ENCODE data around the gene HIVEP2.

Gene HIVEP2

DNA sequence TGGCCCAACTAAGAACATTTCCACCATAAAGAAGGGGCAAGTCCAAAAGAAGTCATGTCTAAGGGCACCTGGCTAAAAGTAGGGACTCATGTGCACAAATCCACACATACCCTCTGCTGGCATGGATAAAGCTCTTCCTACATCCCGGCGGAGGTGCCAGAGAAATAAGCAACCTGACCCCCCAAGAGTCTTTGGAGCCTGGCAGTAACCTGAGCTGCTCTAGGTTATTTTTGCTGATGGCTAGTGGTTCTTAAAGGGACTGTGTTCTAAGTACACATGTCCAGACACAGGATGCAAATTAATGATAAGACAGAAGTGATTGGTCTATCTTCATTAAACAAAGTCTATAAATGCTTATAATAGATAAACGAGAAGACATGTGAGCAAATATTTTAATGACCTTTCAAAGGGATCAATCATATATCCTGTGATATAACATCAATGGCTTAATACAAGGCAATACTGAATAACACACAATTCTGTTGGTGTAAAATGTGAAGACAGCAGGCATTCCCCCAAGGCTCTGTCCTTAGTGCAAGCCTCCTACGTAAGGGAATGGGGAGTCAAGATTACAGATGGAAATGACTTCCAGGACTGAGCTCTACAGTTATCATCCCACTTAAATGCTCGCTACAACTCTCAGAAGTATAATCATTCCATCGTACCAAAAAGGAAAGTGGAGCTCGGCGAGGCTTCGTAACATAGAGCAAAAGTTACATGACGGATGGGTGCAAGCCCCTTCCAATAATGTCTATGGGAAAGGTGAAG, 52.5 kb downstream of the HIVEP2 start:
- DNase-seq (ENCODE audit: low read depth): no peak

DNA sequence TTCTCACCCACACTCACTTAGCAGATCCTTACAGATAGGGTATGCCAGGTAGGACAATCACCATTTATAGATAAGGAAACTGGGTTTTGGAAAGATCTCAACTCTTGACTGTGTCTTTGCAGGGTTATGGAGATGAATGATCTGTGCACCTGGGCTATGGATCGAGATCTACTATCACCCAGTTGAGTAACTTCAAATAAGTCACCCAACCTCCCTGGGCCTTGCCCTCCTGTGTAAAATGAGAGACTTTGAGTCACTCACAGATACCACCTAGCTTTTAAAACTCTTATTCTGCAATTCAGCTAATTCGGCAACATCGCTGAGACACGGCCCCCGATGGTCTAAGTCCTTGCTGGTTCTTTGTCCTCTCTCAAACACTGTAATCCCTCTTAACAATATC, 53.5 kb downstream of the HIVEP2 start:
- no peak for DNase-seq (ENCODE audit: low read depth)

DNA sequence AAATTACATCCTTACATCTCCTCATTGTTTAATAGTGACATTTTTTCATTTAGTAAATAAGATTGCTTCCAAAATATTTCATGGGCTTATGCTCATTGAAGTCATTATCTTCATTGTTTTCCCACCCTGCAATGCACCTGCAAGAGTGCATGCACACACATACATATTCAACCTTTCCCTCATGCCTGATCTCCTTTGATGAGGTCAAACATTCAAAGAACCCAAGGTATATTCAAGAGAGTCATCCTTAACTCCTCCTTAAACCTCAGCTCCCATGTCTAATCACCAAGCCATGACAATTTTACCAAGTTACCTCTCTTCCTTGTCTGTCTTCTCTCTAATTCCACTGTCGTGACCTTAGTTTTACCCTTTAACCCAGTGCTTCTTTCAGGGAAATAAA, 56.5 kb downstream of the HIVEP2 start:
- DNase-seq (ENCODE audit: low read depth): no peak

DNA sequence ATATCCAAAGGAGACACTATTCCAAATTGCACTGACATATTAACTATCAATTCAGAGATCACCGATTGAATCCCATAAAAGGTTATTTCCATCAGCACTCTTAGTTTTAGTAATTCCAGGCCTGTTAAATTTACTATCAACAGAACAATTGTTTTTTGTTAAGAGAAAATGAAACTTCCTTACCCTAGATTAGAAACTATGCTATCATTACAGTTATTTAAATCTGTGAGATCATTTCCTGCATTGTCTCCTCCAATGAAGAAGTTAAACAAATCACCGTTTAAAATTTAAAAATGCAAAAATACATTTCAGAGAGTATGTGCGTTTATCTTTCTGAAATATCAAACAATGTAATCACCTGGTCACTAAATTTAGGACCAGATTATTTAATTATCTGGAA, 57.5 kb downstream of the HIVEP2 start:
- DNase-seq (ENCODE audit: low read depth): no peak

DNA sequence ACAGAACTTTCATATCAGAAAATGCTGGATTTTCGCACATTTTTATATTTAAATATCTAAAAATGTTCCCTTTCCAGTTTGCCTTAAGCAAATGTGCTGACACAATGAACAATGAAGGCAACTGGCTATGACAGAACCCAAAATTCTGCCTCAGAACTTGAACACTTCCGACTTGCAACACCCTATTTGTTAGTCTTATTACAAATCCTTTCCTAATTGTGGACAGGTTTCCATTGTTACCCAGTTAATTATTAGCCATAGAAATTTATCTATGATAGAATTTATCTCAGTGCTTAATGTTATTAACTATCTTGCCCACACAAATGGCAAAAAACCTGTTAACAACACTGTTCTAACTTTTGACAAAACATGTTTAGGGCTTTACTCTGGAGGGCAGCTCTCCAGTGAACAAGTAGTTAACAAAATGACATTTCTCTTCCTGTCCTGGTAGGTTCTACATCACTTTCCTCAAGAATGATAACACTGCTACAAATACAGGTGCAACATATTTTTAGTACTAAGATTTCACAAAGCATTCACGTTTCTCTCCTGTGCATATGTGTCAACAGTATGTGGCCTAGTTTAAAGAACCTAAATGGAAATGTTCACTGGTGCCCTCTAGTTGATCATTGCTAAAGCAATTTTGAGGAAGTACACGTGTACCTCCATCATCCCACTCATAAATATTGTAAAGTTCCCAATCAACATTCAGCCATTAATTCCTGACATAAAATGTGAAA, 58.4 kb downstream of the HIVEP2 start:
- no peak for DNase-seq (ENCODE audit: low read depth)

DNA sequence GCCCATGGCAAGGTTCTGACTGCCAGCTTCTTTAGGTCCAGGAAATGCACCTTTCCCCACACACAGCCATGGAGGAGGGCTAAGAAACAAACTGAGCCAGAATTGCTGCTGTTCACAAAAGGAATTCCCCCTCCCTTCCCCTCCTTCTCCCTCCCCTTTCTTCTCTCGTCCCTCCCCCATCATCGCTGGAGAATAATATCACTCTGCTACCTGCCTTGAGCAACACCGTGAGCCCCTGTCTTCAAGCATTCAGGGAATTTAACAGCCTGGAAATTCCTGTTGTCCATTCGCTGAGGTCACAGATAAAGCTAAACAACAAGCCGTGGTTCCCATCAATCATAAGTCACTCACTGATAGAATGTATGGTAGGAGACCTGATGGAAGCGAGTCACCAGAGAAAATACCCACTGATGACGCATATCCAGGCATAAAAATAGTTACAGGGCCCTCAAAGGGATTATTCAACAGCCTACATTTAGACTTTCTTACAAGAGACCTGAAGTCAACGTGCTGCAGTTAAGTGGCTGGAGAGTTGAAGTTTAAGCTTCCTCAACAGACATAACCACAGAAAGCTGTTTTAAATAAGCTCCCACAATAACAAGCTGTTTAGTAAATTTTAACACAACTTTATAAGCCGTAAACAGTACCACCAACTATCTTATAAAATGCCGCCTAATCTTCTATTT, 59.7 kb downstream of the HIVEP2 start:
- no peak for DNase-seq (ENCODE audit: low read depth)

DNA sequence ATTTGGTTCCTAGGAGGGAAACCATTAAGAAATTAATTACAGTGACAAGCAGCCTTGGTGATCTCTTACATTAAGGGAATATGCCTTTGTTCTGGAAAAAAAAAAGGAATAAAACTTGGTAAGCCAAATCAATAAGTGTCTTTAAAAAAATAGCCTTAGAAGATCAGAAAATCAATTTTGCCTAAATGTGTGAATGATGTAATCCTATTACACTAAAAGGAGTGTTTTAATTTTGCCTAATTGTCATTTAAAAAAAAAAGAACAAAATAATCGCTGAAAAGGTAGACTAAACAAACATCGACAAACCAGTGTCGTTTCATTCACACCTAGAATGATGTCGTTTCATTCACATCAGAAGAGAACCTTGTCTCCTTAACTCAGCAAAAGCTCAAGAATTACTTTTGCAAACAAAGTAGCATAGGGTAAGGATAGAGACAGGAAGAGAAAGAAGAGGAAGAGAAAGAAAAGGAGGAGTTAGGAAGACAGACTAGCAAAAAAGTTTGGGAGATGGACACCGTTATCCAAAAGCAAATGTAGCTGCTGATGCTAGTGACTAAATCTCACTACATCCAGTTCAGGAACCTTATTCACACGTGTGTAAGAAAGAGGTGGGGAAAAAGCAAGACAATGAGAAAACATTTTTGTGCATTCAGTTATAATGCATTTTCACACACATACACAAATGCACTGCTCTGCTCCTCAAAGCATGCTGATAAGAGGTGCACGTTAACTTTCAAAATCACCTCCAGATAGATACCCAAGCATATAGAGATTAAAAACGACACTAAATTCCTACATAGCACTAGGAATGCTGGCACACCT, 60.6 kb downstream of the HIVEP2 start:
- DNase-seq (ENCODE audit: low read depth): no peak

DNA sequence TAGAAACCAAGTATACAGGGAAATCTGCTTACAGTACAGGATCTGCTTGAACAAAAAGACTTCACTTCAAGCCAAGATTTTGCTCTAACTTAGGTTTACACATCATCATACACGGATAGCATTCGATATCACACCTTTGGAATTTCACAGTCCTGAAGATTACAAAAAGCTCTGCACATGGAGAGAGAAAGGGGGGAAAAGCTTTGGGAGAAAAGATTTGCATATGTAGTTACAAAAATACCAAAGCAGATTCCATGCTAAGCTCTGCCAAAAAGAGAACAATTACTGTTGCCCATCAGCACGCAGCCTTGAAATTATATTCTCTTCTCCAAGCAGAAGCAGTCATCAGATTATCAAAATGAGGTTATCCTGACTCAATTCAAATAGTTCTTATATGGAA, 62.0 kb downstream of the HIVEP2 start:
- no peak for DNase-seq (ENCODE audit: low read depth)

DNA sequence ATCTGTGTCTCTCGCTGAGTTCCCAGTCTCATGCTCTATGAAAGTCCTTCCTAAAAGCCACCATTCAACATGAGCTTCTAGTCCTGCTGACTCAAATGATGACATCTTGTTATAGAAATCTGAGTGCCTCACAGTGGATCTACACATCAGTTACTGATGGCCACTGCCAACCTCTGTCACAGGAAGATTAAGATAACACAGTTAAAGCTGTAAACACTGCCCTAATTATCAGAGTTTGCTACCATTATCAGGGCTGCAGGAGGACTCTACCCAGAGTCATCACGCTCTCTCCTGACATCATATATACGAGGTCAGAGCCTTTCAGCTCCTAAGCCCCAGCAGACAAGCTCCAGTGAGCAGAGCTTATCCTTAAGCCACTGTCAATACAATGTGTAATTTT, 63.2 kb downstream of the HIVEP2 start:
- DNase-seq (ENCODE audit: low read depth): no peak

DNA sequence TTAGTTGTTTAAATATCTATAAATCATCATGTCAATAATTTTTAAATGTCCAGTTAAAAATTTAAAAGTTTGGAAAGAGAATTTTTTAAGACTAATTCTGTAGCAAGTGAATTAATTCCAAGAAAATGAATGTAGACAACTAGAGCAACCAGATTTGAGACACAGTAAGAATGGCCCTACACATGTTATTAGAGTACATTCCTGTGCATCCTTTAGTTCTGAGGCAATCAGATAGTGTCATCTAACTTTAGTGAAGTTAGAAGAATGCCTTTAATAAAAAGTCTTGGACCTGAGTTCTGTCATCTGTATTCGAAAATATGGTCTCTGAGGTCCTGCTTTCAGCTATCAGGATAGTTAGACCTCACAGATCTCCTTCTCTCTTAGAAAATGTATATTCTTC, 63.7 kb downstream of the HIVEP2 start:
- no peak for DNase-seq (ENCODE audit: low read depth)

DNA sequence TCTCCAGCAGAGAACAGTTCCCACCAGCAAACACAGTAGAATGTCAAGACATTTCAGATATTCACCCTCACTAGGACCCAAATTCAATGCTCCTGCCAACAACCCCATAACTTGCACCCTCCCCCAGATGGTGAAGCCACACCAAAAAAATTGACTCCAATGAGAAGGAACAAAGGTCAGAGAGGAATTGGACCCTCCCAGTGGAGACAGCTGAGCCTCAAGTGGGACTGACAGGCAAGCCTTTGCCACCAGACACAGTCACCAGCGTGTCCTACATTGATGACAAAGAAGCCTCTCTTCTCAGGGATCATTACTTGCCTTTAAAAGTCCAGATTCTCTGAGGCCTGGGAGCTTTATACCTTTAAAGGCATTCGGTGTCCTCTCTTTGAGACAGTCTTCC, 64.8 kb downstream of the HIVEP2 start:
- DNase-seq (ENCODE audit: low read depth): no peak

DNA sequence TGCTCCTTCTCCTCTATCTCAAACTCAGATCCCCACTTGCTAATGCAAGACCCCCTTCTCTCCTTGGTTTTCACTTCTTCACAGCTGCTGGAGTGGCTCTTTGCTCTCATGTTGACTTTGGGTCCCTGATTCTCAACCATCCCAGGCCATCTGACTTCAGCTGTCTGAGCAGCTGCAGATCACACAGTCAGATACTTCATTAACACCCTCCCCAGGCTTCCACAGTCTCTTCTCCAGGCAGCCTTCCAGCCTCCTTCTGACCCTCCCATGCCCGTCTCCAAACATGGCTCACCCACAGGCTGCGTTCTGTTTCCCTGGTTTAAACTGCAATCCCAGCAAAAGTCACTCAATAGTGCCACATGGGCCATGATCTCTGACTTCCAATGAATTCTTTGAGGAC, 65.4 kb downstream of the HIVEP2 start:
- no peak for DNase-seq (ENCODE audit: low read depth)

DNA sequence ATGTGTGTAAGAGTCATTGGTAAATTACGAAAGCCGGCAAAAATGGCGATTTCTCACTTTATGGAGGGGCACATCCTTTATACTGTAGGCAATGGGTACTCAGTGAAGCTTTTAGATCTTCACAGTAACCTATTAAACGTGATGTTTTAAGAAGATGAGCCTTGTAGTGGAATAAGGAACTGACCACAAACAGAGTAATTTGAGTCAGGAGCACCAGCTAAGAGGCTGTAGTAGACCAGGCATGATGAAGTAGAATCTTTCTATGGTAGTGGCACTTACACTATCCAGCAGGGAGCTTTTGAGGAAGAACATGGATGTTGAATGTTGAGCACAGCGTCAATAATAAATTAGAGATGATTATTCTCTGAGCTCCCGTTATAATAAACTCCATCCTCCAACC, 65.9 kb downstream of the HIVEP2 start:
- no peak for DNase-seq (ENCODE audit: low read depth)

DNA sequence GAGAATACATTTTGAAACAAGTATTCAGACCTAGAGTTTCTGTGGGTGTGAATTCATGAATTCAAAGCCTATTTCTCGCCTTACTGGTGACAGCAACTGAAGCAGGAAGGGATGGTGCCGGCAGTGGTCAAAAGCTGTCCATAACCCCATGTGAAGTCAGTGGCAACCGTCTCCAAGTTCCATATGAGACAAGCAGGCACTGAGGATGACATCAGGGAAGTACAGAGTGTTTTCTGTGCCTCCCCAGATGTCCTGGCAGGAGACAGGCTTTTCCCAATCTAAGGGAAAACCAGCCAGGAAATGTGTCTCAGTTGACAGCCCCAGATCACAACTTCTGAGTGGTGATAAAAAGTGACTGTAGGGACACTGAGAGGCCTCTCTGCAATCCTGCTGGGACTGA, 66.6 kb downstream of the HIVEP2 start:
- DNase-seq (ENCODE audit: low read depth): no peak

DNA sequence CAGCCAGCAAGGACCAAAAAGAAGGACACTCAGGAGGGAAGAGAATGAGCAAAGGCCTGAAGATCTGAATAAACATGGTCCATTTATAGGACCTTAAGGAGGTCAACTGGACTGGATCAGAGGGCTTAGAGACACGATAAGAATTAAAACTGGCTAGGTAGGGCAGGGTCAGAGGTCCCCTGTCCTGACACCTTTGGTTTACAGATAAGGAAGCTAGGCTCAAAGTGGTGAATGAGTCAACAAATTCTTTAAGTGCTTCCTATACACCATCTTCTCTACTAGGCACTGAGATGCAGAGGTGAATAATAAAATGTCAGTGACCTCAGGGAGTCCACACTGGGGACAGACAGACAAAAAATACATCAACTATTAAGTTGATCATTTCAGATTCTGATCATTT, 70.3 kb downstream of the HIVEP2 start:
- no peak for DNase-seq (ENCODE audit: low read depth)

DNA sequence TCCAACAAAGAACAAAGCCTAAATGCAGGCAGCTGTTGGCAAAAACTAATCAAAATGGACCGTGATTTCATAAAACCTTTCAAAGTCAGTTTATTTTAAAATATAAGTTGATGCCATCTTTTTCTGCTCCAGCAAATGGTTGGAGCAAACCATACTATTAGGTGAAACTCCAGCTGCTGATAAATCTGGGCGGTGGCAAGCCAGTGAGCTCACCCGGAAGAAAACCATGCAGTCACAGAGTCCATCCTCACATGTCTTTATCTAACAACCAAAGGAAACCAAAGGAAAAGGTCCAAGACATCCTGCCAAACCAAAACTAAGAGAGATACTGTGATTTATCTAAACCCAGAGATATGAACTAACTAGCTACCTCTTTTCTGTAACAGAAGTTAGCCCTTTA, 72.6 kb downstream of the HIVEP2 start:
- DNase-seq (ENCODE audit: low read depth): no peak

DNA sequence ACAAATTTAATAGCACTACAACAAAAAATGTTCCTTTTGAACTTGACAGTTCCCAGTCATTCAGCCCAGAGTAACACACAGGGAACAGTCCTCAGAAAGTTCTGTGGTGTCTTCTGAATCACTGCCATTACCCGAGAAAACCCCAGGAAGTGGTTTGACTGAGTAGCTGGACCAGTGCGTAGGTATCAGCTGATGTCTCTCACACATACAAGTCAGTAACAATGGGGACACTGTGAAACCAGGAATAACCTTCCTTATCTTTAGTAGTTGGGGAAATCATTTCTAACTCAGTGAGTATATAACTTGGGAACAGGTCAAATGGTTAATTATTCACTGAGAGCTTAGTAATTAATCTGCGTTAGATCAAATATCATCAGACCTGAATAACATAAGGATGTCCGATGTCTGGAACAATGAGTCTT, 73.1 kb downstream of the HIVEP2 start:
- DNase-seq (ENCODE audit: low read depth): no peak

DNA sequence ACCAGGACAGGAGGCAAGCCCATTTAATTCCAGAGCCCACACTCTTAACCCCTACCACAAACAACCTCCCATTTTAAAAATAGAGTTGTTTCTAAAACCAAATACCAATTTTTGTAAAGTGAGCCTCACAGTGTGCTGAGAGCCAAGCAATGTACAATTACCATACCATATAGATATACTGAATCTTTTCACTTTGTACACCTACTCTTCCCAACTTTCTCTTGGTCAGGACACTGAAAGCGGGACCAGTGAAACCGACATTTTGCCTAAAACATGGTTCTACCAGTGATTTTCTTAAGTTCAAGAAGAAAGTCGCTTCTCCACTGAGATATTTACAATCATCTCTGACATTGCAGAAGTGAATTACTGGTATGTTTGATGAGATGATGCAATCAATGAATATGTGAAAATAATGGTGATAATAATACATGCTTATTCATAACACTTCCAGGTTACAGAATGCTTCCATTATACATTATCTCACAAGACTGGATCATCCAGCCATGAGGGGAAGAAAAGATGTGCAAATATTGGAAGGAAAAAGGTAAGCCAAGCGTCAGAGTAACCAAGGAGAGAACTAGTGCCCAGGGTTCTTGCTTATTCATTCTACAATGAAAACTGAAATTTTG, 74.1 kb downstream of the HIVEP2 start:
- DNase-seq (ENCODE audit: low read depth): no peak

DNA sequence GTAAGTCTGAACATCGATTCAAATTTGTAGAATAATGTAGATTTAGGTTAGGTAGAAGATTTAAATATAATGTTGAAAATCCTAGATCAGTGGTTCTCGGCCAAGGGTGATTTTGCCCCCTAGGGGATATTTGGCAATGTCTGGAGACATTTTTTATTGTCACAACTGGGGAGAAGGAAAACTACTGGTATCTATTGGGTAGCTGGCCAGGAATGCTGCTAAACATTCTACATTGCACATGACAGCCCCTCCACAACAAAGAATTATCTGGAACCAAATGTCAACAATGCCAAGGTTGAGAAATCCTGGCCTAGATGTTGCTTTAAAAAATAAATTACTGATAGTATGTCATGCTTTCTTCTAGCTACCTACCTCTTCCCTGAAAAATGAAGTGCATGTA, 76.1 kb downstream of the HIVEP2 start:
- no peak for DNase-seq (ENCODE audit: low read depth)

DNA sequence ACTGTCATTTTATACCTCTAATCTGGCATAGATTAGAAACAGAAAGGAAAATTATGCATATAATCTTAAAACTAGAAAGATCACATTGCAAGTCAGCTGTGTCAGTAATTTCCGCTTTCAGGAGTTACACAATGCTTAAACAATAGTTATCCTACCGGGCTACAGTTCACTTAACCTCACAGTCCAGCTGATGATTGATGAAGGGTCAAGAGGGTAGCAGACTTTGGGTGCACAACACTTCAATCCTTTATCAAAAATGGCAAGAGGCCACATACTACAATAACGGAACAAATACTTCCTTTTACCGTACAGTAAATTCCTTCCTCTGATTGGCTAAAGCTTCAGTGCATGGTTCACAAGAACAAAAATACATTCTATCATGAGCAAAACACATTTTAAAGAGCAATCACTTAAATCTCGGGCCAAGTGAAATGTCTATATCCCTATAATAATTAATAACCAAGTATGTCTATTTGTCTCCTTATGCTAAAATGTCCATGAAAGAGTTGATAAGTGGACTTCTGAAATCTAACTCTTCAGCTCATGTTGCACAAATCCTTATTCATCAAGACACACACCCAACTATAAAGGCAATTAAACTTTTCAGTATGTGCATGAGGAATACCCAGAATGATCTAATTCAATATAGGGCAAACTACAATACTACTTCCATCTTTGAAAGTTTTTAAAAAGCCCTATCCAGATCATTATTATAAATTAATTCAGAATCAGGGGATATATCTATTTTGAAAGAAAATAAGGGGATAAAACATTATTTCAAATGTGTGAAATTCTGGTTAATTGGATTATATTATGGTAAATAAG, 76.8 kb downstream of the HIVEP2 start:
- no peak for DNase-seq (ENCODE audit: low read depth)

DNA sequence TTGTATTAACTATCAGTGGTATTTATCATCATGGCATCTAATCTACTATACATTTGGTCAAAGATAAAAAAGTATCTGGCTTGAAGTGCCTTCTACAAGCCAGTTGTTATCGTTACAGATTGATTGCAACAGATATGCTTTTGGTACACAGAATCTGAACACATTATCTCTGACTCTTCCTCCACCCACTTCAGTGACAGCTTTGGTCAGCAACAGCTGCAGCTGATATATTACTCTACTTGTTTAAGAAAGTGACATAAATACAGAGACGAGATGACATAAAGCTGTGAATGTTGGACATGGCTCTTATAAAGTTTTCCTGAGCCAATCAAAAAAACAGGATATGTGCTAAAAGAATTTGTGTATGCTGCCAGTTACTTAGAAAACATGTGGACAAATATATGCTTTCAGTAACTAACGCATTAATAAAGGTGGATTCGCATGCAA, 77.6 kb downstream of the HIVEP2 start:
- DNase-seq (ENCODE audit: low read depth): no peak
